GM18505 (cell line): ENCODE results near the gene PNRC2.
"Not testable (repeated sequence)": the region's sequence is repeated elsewhere in the genome, so short reads cannot be mapped to it uniquely, and the experiment has no call there.

Experiments used
- ATAC-seq: cut with Tn5 transposase; IDR thresholded peaks from one replicate; pipeline ENCODE4 v1.9.1; 2021; ENCODE audit not compliant: unreplicated experiment
- POLR2A ChIP-seq: IDR thresholded peaks from 4 replicates; pipeline ENCODE4 v1.6.1; 2011; ENCODE audit warnings: borderline replicate concordance; ENCODE audit not compliant: insufficient read depth, insufficient read length; ENCODE audit errors: extremely low read depth

PNRC2 gene

DNA sequence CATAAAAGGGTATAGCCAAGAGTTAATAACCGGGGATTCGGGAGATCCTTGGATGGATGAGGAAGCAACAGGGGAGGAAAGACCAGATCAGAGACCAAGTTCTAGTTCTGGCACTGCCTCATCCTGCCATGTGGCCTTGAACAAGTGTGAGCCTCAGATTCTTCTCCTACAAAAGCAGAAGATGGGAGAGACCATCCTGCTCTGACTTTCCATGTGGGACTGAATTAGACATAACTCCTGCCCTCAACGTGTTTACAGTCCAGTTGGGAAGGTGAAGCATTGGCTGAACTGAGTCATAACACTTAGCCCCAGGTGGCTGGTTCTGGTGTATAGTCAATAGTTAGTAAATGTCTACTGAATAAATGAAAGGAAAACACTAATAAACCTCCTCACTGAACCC is 34.3 kb upstream of the PNRC2 start:
- TF ChIP-seq POLR2A, result no peak
- ATAC-seq, result no peak

DNA sequence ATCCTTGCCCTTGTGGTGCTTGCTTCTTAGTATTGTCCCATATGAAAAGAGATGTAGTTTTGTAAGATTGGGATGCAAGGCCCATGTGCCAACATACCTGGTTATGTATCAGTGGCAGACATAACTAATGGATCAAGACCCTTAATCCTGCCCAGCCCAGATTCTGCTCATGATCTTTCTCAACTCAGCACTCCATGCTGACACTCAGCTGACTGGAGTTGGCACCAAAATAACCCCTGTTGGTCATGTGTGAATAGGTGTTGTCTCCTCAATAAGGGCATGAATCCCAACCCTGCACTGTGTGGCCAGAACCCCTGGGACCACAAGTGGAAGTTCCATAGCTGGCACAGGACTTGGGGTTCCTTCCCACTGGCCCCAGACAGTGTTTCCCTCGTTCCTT is 32.5 kb upstream of the PNRC2 start:
- no peak for ATAC-seq
- TF ChIP-seq POLR2A, result no peak

DNA sequence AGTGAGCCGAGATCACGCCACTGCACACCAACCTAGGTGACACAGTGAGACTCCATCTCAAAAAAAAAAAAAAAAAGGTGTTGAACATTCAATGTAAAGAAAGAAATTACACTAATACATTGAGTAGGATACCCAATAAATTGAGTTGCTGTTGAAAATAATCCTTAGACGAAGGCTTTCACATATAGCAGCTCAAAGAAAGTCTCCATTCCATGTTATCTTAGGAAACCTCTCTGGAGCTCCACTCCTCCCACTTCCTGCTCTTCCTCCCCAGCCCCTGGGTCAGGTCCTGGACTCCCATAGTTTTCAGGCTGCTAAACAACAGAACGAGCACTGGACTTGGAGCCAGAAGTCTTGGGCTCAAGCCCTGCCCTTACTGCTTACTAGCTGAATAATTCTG is 30.8 kb upstream of the PNRC2 start:
- no peak for TF ChIP-seq POLR2A

DNA sequence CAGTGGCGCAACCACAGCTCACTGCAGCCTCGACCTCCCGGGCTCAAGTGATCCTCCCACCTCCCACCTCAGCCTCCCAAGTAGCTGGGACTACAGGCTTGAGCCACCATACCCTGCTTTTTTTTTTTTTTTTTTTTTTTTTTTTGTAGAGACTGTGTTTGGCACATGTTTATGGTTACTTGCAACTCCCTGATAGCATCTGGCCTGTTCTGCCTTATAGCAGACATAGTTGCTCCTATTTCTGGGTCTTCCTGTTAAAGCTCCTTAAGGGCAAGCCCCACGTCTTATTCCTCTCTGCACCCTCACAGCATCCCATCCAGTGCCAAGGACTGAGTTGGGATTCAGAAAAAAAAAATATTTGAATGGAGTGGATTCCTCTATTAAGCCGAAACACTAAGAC is 29.4 kb upstream of the PNRC2 start:
- no peak for ATAC-seq
- no peak for TF ChIP-seq POLR2A

More for the DNA sequence above, 30.8 kb upstream of the PNRC2 start:
- no peak for ATAC-seq

DNA sequence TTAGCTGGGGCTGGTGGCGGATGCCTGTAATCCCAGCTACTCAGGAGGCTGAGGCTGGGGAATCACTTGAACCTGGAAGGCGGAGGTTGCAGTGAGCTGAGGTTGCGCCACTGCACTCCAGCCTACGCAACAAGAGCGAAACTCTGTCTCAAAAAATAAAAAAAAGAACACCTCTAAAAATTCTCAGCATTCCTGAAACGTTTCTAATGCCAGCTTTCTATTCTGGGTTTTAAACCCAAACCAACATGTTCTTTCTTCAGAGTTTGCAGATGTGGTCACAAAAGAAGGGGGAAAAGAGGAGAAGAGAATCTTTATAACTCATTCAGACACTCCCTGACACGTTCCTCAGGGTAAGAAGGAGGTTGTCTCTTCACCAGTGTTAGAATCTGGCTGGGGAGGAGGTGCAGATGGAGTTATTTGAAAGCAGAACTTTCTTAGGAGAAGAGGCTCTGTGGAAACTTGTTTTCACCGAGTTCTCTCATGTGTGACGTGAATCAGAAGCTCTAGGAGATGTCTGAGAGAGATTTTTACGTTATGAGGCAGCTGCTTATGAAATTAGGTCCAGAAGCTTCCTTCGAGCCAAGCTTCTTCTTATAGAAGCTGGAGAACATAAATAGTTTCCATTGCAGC is 28.7 kb upstream of the PNRC2 start:
- ATAC-seq, result no peak
- TF ChIP-seq POLR2A, result no peak

DNA sequence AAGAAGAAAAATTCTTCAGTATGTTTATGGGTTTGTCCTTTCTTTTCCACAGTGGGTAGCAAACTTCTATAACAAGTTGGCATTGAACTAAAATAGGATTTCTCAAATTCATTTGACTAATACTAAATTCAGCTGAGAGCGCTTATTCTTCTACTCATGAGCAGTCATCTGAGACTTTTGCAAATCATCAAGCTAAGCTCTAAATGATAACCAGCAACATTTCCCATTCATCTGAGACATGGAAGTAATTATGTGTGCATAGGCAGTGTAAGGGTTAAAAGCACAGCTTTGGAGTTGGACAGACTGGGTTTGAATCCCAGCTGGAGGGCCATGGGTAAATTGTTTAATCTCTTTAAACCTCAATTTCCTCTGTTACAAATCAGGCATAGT is 28.1 kb upstream of the PNRC2 start:
- no peak for TF ChIP-seq POLR2A
- no peak for ATAC-seq

DNA sequence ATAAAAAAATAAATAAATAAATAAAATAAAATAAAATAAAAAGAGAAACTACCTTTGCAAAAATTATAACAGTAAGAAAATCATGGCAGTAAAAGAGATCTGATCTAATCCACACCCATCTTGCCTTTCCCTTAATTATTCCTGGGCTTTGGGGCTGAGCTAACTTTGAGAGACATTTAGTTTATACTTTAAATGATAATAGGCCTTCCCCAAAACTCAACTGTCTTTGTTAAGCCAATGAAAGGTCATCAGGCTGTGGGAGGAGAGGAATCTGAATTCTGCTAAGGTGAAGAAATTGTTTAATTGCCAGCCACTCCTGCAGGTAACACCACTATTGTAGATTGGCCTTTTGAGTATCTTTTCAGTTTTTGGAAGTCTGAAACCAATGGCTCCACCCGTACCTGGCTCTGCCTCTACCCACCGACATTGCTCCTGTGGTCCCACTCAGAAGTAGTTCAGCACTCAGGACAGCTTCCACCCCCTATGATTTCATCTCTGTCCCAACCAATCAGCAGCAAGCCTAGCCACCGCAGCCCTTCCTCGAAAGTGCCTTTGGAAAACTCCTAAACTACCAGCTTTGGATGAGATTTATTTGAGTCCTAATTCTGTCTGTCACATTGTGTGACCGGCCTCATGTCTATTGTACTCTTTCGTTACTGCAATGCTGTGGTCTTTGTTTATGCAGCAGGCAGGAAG is 23.0 kb upstream of the PNRC2 start:
- ATAC-seq, result no peak
- no peak for TF ChIP-seq POLR2A

DNA sequence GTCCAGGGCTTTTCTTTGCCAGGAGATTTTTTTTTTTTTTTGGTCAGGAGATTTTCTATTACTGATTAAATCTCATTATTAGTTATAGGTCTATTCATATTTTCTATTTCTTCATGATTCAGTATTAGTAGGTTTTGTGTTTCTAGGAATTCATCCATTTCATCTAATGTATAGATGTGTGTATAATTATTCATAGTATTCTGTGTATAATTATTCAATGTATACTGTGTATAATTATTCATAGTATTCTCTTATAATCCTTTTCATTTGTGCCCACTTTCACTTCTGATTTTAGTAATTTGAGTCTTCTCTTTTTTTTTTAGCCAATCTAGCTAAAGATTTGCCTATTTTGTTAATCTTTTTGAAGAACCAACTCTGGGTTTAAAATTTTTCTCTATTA is 12.3 kb upstream of the PNRC2 start:
- ATAC-seq, result no peak
- TF ChIP-seq POLR2A, result no peak

DNA sequence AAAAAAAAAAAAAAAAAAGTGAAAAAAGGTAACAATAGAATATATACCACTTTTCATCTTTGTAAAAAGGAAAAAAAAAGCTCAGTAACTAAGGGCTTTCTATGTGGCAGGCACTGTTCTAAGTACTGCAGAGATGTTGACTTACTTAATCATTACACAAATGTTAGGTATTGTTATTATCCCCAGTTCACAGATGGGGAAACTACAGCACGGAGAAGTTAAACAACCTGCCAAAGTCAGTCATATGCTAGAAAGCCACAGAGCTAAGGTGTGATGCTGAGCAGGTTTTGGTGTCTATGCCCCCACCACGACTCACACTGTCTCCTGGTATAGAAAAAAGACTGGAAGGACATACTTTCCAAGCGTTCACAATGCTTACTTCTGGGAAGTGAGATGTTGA is 6.6 kb upstream of the PNRC2 start:
- no peak for TF ChIP-seq POLR2A
- no peak for ATAC-seq

DNA sequence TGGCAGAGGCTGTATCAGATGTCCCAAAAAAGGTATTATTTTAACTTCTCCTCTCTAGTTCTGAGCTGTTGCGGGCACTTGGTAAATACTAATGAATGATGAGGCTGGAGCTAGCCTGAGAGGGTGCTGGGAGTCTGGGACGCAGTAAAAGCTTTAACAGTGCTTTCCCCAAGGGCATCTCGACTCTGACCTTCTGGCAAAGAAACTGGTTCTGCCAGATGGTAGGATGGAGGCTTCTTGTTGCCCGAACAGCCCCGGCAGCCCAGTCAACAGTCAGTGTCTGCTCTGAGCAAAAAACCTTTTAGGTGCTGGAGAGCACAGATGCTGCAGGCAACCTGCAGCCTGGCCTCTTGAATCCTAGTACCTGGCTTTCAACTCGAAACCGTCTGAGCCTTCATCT is 2.5 kb upstream of the PNRC2 start:
- no peak for ATAC-seq
- no peak for TF ChIP-seq POLR2A

DNA sequence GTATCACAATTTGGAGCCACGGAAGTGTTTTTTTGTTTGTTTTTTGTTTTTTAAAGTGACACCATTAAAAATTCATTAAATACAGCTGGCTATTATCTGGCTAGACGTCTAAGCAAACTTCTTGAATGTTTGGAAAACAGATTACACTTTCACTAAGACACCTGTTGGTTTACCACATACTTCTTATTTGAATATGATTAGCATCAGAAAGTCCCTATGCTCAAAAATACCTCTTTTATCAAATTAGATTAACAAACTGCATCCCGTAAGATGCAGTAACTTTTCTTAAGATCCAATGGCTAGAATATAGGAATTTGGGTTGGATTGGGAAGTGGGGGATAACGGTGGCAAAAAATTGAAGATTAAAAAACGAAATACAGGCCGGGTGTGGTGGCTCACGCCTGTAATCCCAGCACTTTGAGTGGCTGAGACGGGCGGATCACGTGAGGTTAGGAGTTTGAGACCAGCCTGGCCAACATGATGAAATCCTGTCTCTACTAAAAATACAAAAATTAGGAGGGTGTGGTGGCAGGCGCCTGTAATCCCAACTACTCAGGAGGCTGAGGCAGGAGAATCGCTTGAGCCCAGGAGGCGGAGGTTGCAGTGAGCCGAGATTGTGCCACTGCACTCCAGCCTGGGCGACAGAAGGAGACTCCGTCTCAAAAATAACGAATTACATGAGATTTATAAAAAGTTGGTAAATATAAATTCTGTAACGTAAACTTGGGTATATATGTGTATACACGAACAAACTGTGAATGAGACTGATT is 1.4 kb upstream of the PNRC2 start:
- ATAC-seq, result not testable (repeated sequence)

DNA sequence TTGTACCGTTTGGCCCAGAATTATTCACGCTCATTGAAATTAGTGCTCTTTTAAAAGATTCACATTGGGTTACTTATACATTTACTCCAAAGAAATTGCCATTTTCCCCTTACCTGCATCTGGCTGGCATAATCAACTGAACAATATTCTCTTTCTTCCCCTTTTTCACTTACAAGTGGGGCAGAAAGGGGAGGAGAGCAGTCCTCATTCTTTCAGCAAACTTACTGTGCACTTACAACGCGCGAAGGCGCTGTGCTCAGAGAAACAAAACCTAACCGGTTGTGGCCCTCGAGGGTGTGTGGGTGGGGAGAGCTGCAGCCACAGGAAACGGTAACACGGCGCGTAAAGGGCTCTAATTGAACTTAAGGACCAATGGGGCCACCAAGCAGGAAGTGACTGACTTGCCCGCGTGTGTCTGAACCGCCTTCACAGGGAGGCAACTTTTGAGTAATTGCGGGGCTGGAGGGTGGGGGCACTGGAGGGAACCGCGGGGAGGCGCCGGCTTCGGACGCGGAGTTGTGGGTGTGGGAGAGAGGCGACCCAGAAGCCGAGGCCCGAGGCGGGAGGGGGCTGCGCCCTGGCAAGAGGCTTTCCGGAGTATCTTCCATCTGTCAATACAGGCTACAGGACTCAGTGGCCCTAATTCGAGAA is 693 bp upstream of the PNRC2 start:
- peak; percentile 51 for ATAC-seq
- TF ChIP-seq POLR2A, result peak; percentile 79

DNA sequence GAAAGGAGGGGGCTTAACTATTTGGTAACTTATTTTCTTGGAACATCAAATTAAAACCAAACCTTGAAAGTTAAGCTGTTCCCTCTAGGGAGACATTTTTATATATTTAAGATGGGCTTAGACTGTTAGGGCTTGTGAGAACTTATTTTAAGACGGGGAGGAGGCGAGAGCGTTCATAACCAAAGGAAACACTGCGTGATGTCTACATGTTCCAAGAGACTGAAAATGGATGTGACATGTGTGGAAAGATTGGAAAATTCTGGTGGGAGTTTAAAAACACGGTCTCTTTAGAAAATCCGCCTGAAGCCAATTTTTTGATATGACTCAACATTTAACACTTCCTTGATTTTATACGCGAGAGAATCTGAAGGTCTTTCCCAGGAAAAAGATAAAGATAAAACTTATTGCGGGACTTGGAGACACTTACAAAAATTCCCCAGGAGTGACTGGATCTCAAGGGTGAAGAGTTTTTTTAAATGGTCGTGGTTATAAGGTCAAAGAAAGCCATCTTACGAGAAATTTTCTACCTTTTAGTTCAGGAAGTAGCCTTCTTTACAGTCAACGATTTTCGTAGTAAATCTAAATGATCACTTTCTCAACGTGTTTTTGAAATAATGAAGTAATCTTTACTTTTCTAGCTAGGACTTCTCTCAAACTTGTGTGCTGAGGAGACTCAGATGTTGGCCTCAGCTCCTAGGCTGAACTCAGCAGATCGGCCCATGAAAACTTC is 828 bp downstream of the PNRC2 start:
- TF ChIP-seq POLR2A, result peak; percentile 20
- no peak for ATAC-seq
